Testis (tissue), 2 donors: Measurements from ENCODE around the gene KCNJ5.

Source experiments
- POLR2A ChIP-seq: fragments of 450-650 bp; IDR thresholded peaks from one replicate; pipeline ENCODE4 v1.6.1; 2017; ENCODE audit warnings: antibody characterized with exemption, mild to moderate bottlenecking, moderate library complexity
- TF ChIP-seq, protein P1 (sequence below), 3 experiments: fragments of 450-650 bp in 2 of 3; fragments of 200-600 bp in 1 of 3; sonication (generic) in 1 of 3; IDR thresholded peaks; one replicate each; pipeline ENCODE4 v1.5.1; 2016 to 2019; ENCODE audit warnings: antibody characterized with exemption in 3 of 3, mild to moderate bottlenecking in 2 of 3, moderate library complexity in 1 of 3

DNA sequence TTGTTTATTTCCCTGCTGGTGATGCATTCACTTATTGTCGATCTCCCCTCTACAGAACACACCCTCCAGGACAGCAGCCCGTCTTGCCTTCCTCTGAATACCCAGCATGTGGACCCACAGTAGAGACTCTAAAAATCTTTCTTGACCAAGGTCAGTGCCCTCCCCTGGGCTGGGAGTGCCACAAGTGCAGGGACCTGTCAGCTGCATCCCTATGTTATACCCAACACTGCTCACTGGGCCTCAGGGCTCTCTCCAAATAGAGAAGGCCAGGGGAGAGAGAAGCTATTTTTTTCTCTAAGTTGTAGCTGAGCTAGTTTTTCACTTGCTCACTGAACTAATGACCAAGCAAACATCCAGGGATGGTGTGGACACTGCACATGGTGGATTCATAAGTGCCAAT, 33.8 kb upstream of the KCNJ5 start:
- TF ChIP-seq, protein P1, sequence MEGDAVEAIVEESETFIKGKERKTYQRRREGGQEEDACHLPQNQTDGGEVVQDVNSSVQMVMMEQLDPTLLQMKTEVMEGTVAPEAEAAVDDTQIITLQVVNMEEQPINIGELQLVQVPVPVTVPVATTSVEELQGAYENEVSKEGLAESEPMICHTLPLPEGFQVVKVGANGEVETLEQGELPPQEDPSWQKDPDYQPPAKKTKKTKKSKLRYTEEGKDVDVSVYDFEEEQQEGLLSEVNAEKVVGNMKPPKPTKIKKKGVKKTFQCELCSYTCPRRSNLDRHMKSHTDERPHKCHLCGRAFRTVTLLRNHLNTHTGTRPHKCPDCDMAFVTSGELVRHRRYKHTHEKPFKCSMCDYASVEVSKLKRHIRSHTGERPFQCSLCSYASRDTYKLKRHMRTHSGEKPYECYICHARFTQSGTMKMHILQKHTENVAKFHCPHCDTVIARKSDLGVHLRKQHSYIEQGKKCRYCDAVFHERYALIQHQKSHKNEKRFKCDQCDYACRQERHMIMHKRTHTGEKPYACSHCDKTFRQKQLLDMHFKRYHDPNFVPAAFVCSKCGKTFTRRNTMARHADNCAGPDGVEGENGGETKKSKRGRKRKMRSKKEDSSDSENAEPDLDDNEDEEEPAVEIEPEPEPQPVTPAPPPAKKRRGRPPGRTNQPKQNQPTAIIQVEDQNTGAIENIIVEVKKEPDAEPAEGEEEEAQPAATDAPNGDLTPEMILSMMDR (IDR thresholded peaks at IDR 0.05), result no peak
- TF ChIP-seq POLR2A, result no peak
